Measurements from ENCODE around the gene MARVELD1. TPM values are rescaled to one million over a fixed set of nuclear protein-coding genes. Genes with fewer than 3 reads are reported as not detected.

Gene MARVELD1
- total and polyA plus RNA-seq, 2 of the 13 experiments (the other 11 are each of a cell fraction or from before 2014, with no cell fraction given) = not detected

DNA sequence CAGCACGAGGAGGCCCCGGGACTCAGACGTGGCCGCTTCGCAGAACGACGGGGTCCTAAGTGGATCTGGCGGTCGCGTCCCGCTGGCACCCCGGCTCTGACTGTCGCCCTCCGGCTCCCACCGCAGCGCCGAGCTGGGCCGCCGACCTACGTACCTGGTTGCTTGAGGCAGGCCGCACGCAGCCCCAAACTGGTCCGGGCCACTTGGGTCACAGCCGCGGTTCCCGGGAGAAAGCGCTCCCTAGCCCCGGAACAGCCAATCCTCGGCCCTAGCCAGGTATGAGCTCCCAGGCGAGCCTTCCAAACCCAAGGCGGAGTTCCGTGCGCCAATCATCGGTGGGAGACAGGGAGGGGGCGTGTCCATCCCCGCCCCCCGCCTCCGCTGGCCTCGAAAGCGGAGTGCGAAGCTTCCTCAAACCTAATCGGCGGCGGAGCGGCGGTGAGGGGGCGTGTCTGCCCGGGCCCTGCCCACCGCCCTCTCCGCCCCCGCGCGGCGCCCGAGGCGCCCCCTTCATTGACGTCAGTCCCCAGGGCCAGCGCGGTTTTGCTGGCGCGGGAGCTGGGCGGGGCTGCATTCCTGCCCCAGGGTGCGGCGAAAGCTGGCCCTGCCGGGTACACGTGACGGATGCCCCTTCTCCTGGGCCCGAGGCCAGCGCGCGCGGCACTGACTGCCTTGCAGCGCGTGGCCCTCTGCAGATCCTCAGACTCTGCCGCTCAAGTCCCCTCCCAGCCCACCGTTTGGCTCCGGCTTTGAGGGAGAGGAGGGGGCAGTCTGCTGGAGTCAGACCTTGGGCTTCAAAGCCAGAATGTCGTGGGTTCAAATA is 26.4 kb upstream of the MARVELD1 start, which contains the start of gene AVPI1 (continued):
- TF ChIP-seq, protein P1, sequence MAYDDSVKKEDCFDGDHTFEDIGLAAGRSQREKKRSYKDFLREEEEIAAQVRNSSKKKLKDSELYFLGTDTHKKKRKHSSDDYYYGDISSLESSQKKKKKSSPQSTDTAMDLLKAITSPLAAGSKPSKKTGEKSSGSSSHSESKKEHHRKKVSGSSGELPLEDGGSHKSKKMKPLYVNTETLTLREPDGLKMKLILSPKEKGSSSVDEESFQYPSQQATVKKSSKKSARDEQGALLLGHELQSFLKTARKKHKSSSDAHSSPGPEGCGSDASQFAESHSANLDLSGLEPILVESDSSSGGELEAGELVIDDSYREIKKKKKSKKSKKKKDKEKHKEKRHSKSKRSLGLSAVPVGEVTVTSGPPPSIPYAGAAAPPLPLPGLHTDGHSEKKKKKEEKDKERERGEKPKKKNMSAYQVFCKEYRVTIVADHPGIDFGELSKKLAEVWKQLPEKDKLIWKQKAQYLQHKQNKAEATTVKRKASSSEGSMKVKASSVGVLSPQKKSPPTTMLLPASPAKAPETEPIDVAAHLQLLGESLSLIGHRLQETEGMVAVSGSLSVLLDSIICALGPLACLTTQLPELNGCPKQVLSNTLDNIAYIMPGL (CRISPR knock-in tag; IDR thresholded peaks at IDR 0.05; ENCODE audit: borderline replicate concordance in 1 of 2, low read depth in 1 of 2) = peak in 1 of 2 experiments; percentile 69; a peak in 3 of 4 replicates
- TF ChIP-seq JUND (CRISPR knock-in tag; IDR thresholded peaks at IDR 0.05) (peak; percentile 73; the same call in 1 of the 2 replicates), ZNF792 (CRISPR knock-in tag; IDR thresholded peaks at IDR 0.05) (peak; percentile 91), NFYB (CRISPR knock-in tag; IDR thresholded peaks at IDR 0.05) (peak; percentile 75), ZNF253 (CRISPR knock-in tag; IDR thresholded peaks at IDR 0.05; ENCODE audit: borderline replicate concordance) (peak; percentile 44; the same call in 1 of the 2 replicates), KAT8 (CRISPR knock-in tag; IDR thresholded peaks at IDR 0.05) (peak; percentile 84), ZNF432 (CRISPR knock-in tag; IDR thresholded peaks at IDR 0.05; ENCODE audit: borderline replicate concordance) (no peak), ZNF337 (CRISPR knock-in tag; IDR thresholded peaks at IDR 0.05; ENCODE audit: borderline replicate concordance, low read depth) (peak; percentile 87; the same call in 1 of the 2 replicates), SAP130 (CRISPR knock-in tag; IDR thresholded peaks at IDR 0.05; ENCODE audit: low read depth) (peak; percentile 95), SP140L (CRISPR knock-in tag; IDR thresholded peaks at IDR 0.05; ENCODE audit: borderline replicate concordance) (no peak; the same call in 1 of the 2 replicates)
- TF ChIP-seq, protein P2, sequence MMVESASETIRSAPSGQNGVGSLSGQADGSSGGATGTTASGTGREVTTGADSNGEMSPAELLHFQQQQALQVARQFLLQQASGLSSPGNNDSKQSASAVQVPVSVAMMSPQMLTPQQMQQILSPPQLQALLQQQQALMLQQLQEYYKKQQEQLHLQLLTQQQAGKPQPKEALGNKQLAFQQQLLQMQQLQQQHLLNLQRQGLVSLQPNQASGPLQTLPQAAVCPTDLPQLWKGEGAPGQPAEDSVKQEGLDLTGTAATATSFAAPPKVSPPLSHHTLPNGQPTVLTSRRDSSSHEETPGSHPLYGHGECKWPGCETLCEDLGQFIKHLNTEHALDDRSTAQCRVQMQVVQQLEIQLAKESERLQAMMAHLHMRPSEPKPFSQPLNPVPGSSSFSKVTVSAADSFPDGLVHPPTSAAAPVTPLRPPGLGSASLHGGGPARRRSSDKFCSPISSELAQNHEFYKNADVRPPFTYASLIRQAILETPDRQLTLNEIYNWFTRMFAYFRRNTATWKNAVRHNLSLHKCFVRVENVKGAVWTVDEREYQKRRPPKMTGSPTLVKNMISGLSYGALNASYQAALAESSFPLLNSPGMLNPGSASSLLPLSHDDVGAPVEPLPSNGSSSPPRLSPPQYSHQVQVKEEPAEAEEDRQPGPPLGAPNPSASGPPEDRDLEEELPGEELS (CRISPR knock-in tag; IDR thresholded peaks at IDR 0.05) = peak; percentile 80
- TF ChIP-seq, protein P3, sequence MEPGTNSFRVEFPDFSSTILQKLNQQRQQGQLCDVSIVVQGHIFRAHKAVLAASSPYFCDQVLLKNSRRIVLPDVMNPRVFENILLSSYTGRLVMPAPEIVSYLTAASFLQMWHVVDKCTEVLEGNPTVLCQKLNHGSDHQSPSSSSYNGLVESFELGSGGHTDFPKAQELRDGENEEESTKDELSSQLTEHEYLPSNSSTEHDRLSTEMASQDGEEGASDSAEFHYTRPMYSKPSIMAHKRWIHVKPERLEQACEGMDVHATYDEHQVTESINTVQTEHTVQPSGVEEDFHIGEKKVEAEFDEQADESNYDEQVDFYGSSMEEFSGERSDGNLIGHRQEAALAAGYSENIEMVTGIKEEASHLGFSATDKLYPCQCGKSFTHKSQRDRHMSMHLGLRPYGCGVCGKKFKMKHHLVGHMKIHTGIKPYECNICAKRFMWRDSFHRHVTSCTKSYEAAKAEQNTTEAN (CRISPR knock-in tag; conservative IDR thresholded peaks at IDR 0.05) = peak; percentile 89; the same call in 1 of the 2 replicates
- TF ChIP-seq, protein P4, sequence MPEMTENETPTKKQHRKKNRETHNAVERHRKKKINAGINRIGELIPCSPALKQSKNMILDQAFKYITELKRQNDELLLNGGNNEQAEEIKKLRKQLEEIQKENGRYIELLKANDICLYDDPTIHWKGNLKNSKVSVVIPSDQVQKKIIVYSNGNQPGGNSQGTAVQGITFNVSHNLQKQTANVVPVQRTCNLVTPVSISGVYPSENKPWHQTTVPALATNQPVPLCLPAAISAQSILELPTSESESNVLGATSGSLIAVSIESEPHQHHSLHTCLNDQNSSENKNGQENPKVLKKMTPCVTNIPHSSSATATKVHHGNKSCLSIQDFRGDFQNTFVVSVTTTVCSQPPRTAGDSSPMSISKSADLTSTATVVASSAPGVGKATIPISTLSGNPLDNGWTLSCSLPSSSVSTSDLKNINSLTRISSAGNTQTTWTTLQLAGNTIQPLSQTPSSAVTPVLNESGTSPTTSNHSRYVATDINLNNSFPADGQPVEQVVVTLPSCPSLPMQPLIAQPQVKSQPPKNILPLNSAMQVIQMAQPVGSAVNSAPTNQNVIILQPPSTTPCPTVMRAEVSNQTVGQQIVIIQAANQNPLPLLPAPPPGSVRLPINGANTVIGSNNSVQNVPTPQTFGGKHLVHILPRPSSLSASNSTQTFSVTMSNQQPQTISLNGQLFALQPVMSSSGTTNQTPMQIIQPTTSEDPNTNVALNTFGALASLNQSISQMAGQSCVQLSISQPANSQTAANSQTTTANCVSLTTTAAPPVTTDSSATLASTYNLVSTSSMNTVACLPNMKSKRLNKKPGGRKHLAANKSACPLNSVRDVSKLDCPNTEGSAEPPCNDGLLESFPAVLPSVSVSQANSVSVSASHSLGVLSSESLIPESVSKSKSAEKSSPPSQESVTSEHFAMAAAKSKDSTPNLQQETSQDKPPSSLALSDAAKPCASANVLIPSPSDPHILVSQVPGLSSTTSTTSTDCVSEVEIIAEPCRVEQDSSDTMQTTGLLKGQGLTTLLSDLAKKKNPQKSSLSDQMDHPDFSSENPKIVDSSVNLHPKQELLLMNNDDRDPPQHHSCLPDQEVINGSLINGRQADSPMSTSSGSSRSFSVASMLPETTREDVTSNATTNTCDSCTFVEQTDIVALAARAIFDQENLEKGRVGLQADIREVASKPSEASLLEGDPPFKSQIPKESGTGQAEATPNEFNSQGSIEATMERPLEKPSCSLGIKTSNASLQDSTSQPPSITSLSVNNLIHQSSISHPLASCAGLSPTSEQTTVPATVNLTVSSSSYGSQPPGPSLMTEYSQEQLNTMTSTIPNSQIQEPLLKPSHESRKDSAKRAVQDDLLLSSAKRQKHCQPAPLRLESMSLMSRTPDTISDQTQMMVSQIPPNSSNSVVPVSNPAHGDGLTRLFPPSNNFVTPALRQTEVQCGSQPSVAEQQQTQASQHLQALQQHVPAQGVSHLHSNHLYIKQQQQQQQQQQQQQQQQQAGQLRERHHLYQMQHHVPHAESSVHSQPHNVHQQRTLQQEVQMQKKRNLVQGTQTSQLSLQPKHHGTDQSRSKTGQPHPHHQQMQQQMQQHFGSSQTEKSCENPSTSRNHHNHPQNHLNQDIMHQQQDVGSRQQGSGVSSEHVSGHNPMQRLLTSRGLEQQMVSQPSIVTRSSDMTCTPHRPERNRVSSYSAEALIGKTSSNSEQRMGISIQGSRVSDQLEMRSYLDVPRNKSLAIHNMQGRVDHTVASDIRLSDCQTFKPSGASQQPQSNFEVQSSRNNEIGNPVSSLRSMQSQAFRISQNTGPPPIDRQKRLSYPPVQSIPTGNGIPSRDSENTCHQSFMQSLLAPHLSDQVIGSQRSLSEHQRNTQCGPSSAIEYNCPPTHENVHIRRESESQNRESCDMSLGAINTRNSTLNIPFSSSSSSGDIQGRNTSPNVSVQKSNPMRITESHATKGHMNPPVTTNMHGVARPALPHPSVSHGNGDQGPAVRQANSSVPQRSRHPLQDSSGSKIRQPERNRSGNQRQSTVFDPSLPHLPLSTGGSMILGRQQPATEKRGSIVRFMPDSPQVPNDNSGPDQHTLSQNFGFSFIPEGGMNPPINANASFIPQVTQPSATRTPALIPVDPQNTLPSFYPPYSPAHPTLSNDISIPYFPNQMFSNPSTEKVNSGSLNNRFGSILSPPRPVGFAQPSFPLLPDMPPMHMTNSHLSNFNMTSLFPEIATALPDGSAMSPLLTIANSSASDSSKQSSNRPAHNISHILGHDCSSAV (CRISPR knock-in tag; IDR thresholded peaks at IDR 0.05; ENCODE audit: borderline replicate concordance) = no peak; the same call in 1 of the 2 replicates
- TF ChIP-seq, protein P5, sequence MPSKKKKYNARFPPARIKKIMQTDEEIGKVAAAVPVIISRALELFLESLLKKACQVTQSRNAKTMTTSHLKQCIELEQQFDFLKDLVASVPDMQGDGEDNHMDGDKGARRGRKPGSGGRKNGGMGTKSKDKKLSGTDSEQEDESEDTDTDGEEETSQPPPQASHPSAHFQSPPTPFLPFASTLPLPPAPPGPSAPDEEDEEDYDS (CRISPR knock-in tag; IDR thresholded peaks at IDR 0.05) = peak; percentile 91

Measured in HepG2 (cell line).